HG03378 (cell line): ENCODE results near the gene ZNF888.
"Not testable (repeated sequence)": the region's sequence is repeated elsewhere in the genome, so short reads cannot be mapped to it uniquely, and the experiment has no call there.

ENCODE experiments used
- ATAC-seq: cut with Tn5 transposase; IDR thresholded peaks from one replicate; pipeline ENCODE4 v1.9.1; 2021; ENCODE audit warnings: mild to moderate bottlenecking, moderate library complexity; ENCODE audit not compliant: unreplicated experiment

Gene ZNF888

DNA sequence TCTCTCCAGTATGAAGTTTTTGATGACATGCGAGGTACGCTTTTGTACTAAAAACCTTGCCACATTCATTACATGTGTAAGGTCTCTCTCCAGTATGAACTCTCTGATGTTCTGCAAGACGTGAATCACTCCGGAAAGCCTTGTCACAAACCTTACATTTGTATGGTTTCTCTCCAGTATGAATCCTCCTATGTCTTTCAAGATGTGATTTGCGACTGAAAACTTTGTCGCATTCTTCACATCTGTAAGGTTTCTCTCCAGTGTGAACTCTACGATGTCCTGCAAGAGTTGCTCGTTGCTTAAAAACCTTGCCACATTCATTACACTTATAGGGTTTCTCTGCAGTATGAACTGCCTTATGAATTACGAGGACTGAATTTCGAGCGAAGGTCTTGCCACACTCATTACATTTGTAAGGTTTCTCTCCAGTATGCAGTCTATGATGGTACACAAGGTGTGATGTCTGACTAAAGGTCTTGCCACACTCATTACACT is 42.3 kb downstream of the ZNF888 start:
- ATAC-seq, result no peak

GRCh38 chr19:52872996-52873395 is 50.2 kb downstream of the ZNF888 start:
- not testable (repeated sequence) for ATAC-seq

- ATAC-seq, result no peak
Measured at GRCh38 chr19:52871466-52871865, 51.8 kb downstream of the ZNF888 start.

DNA sequence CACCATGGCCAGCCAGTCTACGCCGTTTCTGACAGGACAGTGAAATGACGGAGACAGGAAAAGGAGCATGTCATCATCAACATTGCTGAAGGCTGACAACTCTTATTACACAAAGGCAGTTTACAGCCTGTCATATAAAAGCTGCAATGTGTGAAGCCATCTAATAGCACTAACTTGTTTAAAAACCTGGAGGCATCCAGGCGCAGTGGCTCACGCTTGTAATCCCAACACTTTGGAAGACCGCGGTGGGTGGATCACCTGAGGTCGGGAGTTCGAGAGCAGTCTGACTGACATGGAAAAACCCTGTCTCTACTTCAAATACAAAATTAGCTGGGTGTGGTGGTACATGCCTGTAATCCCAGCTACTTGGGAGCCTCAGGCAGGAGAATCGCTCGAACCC is 55.2 kb downstream of the ZNF888 start:
- not testable (repeated sequence) for ATAC-seq

DNA sequence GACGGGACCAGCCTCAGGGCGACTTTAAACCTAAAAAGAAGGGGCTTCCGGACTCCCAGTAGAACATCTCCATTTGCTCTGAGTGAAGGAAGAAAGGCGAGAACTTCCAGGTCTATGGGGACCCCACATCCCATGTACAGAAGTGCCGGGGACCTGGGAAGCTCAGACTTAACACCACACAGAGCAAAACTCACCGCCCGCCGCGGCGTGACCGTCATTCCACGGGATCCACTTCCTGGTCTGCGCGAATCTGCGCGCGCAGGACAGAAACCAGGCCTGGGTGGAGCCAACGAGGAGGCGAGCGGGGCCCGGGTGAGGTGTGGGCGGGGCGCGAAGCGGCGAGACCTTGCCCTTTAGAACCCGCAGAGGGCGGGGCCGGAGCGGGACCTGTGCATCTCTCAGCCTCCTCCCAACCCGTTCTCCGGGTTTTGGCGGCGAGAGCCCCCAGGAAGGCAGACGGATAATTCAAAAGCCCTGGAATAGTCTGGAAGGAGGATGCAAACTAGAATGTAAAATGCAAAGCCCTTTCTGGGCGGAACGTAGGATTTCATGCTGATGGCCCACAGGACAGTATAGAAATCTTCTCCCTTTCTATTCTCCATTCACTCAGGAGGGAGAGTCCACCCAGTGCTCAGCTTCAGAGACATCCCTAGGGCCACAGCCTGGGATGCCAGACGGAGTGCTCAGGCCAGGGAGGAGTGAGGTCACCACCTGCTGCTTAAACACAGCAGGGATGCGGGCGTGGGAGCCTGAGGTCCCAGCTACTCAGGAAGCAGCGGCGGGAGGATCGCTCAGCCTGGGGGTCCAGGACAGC is 65.6 kb downstream of the ZNF888 start, which contains the start of gene ZNF468:
Gene ZNF468, minus strand, starts transcription at position 242 of the 814 bp plus-strand sequence. CDS start 3,347 bp downstream, outside the sequence.
- peak; percentile 93 for ATAC-seq

DNA sequence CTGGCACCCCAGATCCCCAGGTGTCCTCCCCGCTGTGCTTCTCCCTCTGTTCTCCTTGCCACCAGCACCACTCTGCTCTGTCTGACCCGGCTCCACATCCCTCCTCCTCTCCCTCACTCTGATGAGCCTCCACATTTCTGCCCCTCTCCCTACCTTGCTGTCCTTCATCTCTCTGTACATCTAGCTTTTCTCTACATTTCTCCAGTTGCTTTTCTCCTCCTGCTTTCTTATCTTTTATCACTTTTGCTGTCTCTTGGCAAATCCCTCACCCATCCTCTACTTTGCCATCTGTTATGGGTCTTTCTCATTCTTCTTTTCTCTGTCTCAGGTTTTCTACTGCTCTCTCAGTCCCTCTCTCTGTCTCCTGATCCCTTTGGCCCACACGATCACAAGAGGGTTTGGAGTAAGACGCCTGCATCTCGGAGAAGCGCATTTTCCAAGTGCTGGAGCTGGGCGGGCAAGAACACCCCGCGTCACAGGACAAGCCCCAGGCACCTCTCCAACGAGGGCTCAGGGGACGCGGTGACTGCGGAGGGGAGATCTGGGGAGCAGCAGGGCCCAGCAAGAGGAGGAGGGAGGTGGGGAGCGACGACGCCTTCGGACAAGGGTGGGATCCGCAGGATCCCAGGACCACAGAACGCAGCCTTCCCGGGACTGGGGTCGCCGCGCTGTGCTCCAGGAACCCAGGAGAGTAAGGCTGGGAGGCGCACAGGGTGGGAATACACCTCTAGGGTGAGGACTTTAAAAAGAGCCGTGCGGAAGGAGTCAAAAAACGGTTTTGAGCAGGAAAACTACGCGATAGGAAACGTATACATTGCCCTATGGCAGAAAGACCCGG is 66.5 kb downstream of the ZNF888 start:
- ATAC-seq, result not testable (repeated sequence)
